Measurements from ENCODE around the gene NGDN. TPM values are rescaled to one million over a fixed set of nuclear protein-coding genes. Genes with fewer than 3 reads are reported as not detected.

The NGDN gene
- total and polyA plus RNA-seq, 4 donors = 47.4 to 53.5 (median 50.4) TPM

- DNase-seq (ENCODE audit: low read depth in 4 of 6, low spot score in 6 of 6) = peak in 1 of 6 donors; percentile 16
- H3K27me3 ChIP-seq (ENCODE audit: control insufficient read depth, insufficient read depth, low read length) = no peaks in the 10 kb centered on the region
- no peaks in the 10 kb centered on the region for H3K36me3 ChIP-seq (ENCODE audit: control insufficient read depth, insufficient read depth, low read length)
- no peak overlapping the region for H3K4me3 ChIP-seq (ENCODE audit: low read depth, low read length)
- peaks cover 4% of the 10 kb centered on the region for H3K4me1 ChIP-seq (ENCODE audit: control insufficient read depth, insufficient read depth, low read length)
- no peaks in the 10 kb centered on the region for H3K9me3 ChIP-seq (ENCODE audit: control insufficient read depth, insufficient read depth, low read length)
- WGBS (ENCODE audit: insufficient coverage) = 48% methylated on average over 3 of the region's 3 CpGs
- peak overlapping the region; percentile 71 for H3K27ac ChIP-seq (ENCODE audit: low read depth, low read length)
Measured at GRCh38 chr14:23465261-23465660, 4.2 kb upstream of the NGDN start.

GRCh38 chr14:23468704-23469126, 788 bp upstream of the NGDN start:
- DNase-seq (ENCODE audit: low read depth in 4 of 6, low spot score in 6 of 6) = no peak
- Histone ChIP-seq H3K36me3 (ENCODE audit: control insufficient read depth, insufficient read depth, low read length) (peaks cover 18% of the 10 kb centered on the region), H3K4me3 (ENCODE audit: low read depth, low read length) (peak overlapping the region; percentile 99), H3K9me3 (ENCODE audit: control insufficient read depth, insufficient read depth, low read length) (no peaks in the 10 kb centered on the region), H3K4me1 (ENCODE audit: control insufficient read depth, insufficient read depth, low read length) (peaks cover 4% of the 10 kb centered on the region), H3K27ac (ENCODE audit: low read depth, low read length) (peak overlapping the region; percentile 94), H3K27me3 (ENCODE audit: control insufficient read depth, insufficient read depth, low read length) (no peaks in the 10 kb centered on the region)
- WGBS (ENCODE audit: insufficient coverage) = 76% methylated on average over 13 of the region's 15 CpGs

- Histone ChIP-seq H3K27me3 (ENCODE audit: control insufficient read depth, insufficient read depth, low read length) (no peaks in the 10 kb centered on the region), H3K4me1 (ENCODE audit: control insufficient read depth, insufficient read depth, low read length) (peaks cover 4% of the 10 kb centered on the region), H3K36me3 (ENCODE audit: control insufficient read depth, insufficient read depth, low read length) (peaks cover 21% of the 10 kb centered on the region), H3K4me3 (ENCODE audit: low read depth, low read length) (peak overlapping the region; percentile 99), H3K9me3 (ENCODE audit: control insufficient read depth, insufficient read depth, low read length) (no peaks in the 10 kb centered on the region), H3K27ac (ENCODE audit: low read depth, low read length) (peak overlapping the region; percentile 94)
- no peak for DNase-seq (ENCODE audit: low read depth in 4 of 6, low spot score in 6 of 6)
- WGBS (ENCODE audit: insufficient coverage) = no CpG with 5 or more reads among the region's 11 CpGs
Measured at GRCh38 chr14:23469906-23470403, 452 bp downstream of the NGDN start.

GRCh38 chr14:23470947-23471346, 1.4 kb downstream of the NGDN start:
- Histone ChIP-seq H3K36me3 (ENCODE audit: control insufficient read depth, insufficient read depth, low read length) (peaks cover 26% of the 10 kb centered on the region), H3K27ac (ENCODE audit: low read depth, low read length) (no peak overlapping the region), H3K4me3 (ENCODE audit: low read depth, low read length) (no peak overlapping the region), H3K9me3 (ENCODE audit: control insufficient read depth, insufficient read depth, low read length) (no peaks in the 10 kb centered on the region), H3K27me3 (ENCODE audit: control insufficient read depth, insufficient read depth, low read length) (no peaks in the 10 kb centered on the region), H3K4me1 (ENCODE audit: control insufficient read depth, insufficient read depth, low read length) (peaks cover 4% of the 10 kb centered on the region)
- WGBS (ENCODE audit: insufficient coverage) = no CpG with 5 or more reads among the region's 1 CpG
- no peak for DNase-seq (ENCODE audit: low read depth in 4 of 6, low spot score in 6 of 6)

- H3K36me3 ChIP-seq (ENCODE audit: control insufficient read depth, insufficient read depth, low read length) = peaks cover 26% of the 10 kb centered on the region
- no peak overlapping the region for H3K4me3 ChIP-seq (ENCODE audit: low read depth, low read length)
Measured at GRCh38 chr14:23478109-23478759, 8.7 kb downstream of the NGDN start.

GRCh38 chr14:23481362-23481970, 12.0 kb downstream of the NGDN start:
- Histone ChIP-seq H3K27me3 (ENCODE audit: control insufficient read depth, insufficient read depth, low read length) (no peaks in the 10 kb centered on the region), H3K9me3 (ENCODE audit: control insufficient read depth, insufficient read depth, low read length) (no peaks in the 10 kb centered on the region), H3K36me3 (ENCODE audit: control insufficient read depth, insufficient read depth, low read length) (peaks cover 12% of the 10 kb centered on the region), H3K27ac (ENCODE audit: low read depth, low read length) (no peak overlapping the region), H3K4me1 (ENCODE audit: control insufficient read depth, insufficient read depth, low read length) (peaks cover 35% of the 10 kb centered on the region), H3K4me3 (ENCODE audit: low read depth, low read length) (no peak overlapping the region)
- 25% methylated on average over 3 of the region's 3 CpGs for WGBS (ENCODE audit: insufficient coverage)
- peak in 2 of 6 donors; percentile 18 to 44 for DNase-seq (ENCODE audit: low read depth in 4 of 6, low spot score in 6 of 6)

More at GRCh38 chr14:23478109-23478759, 8.7 kb downstream of the NGDN start:
- Histone ChIP-seq H3K9me3 (ENCODE audit: control insufficient read depth, insufficient read depth, low read length) (no peaks in the 10 kb centered on the region), H3K27ac (ENCODE audit: low read depth, low read length) (no peak overlapping the region), H3K27me3 (ENCODE audit: control insufficient read depth, insufficient read depth, low read length) (no peaks in the 10 kb centered on the region), H3K4me1 (ENCODE audit: control insufficient read depth, insufficient read depth, low read length) (peaks cover 13% of the 10 kb centered on the region)
- peak in 2 of 6 donors; percentile 86 to 95 for DNase-seq (ENCODE audit: low read depth in 4 of 6, low spot score in 6 of 6)
- no CpG with 5 or more reads among the region's 5 CpGs for WGBS (ENCODE audit: insufficient coverage)

GRCh38 chr14:23481979-23482822, 12.7 kb downstream of the NGDN start:
- WGBS (ENCODE audit: insufficient coverage) = 0% methylated on average over 1 of the region's 7 CpGs
- Histone ChIP-seq H3K4me3 (ENCODE audit: low read depth, low read length) (no peak overlapping the region), H3K4me1 (ENCODE audit: control insufficient read depth, insufficient read depth, low read length) (peaks cover 39% of the 10 kb centered on the region), H3K36me3 (ENCODE audit: control insufficient read depth, insufficient read depth, low read length) (peaks cover 12% of the 10 kb centered on the region), H3K9me3 (ENCODE audit: control insufficient read depth, insufficient read depth, low read length) (no peaks in the 10 kb centered on the region), H3K27ac (ENCODE audit: low read depth, low read length) (peak overlapping the region; percentile 16), H3K27me3 (ENCODE audit: control insufficient read depth, insufficient read depth, low read length) (no peaks in the 10 kb centered on the region)
- DNase-seq (ENCODE audit: low read depth in 4 of 6, low spot score in 6 of 6) = peak in 2 of 6 donors; percentile 75 to 96

- DNase-seq (ENCODE audit: low read depth in 4 of 6, low spot score in 6 of 6) = peak in 2 of 6 donors; percentile 46 to 92
- no peak overlapping the region for H3K4me3 ChIP-seq (ENCODE audit: low read depth, low read length)
Measured at GRCh38 chr14:23482823-23483148, 13.3 kb downstream of the NGDN start.

GRCh38 chr14:23483236-23483854, 13.8 kb downstream of the NGDN start:
- peak in 2 of 6 donors; percentile 95 to 99 for DNase-seq (ENCODE audit: low read depth in 4 of 6, low spot score in 6 of 6)
- Histone ChIP-seq H3K4me1 (ENCODE audit: control insufficient read depth, insufficient read depth, low read length) (peaks cover 39% of the 10 kb centered on the region), H3K9me3 (ENCODE audit: control insufficient read depth, insufficient read depth, low read length) (no peaks in the 10 kb centered on the region), H3K27me3 (ENCODE audit: control insufficient read depth, insufficient read depth, low read length) (no peaks in the 10 kb centered on the region), H3K4me3 (ENCODE audit: low read depth, low read length) (no peak overlapping the region), H3K36me3 (ENCODE audit: control insufficient read depth, insufficient read depth, low read length) (peaks cover 7% of the 10 kb centered on the region), H3K27ac (ENCODE audit: low read depth, low read length) (peak overlapping the region; percentile 44)
- 8% methylated on average over 8 of the region's 9 CpGs for WGBS (ENCODE audit: insufficient coverage)

More at GRCh38 chr14:23482823-23483148, 13.3 kb downstream of the NGDN start:
- Histone ChIP-seq H3K36me3 (ENCODE audit: control insufficient read depth, insufficient read depth, low read length) (peaks cover 7% of the 10 kb centered on the region), H3K27ac (ENCODE audit: low read depth, low read length) (peak overlapping the region; percentile 29), H3K27me3 (ENCODE audit: control insufficient read depth, insufficient read depth, low read length) (no peaks in the 10 kb centered on the region), H3K4me1 (ENCODE audit: control insufficient read depth, insufficient read depth, low read length) (peaks cover 39% of the 10 kb centered on the region), H3K9me3 (ENCODE audit: control insufficient read depth, insufficient read depth, low read length) (no peaks in the 10 kb centered on the region)
